Measurements from ENCODE around the gene ARHGEF1.

Gene ARHGEF1

GRCh38 chr19:41941410-41942202, 58.6 kb downstream of the ARHGEF1 start:
- H3K4me1 Mint-ChIP-seq, result peaks cover 7% of the 10 kb centered on the region
- TF ChIP-seq, protein P1, sequence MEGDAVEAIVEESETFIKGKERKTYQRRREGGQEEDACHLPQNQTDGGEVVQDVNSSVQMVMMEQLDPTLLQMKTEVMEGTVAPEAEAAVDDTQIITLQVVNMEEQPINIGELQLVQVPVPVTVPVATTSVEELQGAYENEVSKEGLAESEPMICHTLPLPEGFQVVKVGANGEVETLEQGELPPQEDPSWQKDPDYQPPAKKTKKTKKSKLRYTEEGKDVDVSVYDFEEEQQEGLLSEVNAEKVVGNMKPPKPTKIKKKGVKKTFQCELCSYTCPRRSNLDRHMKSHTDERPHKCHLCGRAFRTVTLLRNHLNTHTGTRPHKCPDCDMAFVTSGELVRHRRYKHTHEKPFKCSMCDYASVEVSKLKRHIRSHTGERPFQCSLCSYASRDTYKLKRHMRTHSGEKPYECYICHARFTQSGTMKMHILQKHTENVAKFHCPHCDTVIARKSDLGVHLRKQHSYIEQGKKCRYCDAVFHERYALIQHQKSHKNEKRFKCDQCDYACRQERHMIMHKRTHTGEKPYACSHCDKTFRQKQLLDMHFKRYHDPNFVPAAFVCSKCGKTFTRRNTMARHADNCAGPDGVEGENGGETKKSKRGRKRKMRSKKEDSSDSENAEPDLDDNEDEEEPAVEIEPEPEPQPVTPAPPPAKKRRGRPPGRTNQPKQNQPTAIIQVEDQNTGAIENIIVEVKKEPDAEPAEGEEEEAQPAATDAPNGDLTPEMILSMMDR (IDR thresholded peaks at IDR 0.05; ENCODE audit: unreplicated experiment in 3 of 3), result no peak
- H3K27ac Mint-ChIP-seq, result peak overlapping the region in 2 of 3 experiments; percentile 15 to 23
- H3K4me3 Mint-ChIP-seq, result peak overlapping the region; percentile 70 to 85 (median 70)
- H3K27me3 Mint-ChIP-seq (ENCODE audit: low read depth), result peaks cover 43% of the 10 kb centered on the region
- H3K36me3 Mint-ChIP-seq (ENCODE audit: low read depth), result no peaks in the 10 kb centered on the region
- H3K9me3 Mint-ChIP-seq, result peaks cover 3% of the 10 kb centered on the region

GRCh38 chr19:41944336-41944735, 61.4 kb downstream of the ARHGEF1 start:
- Mint-ChIP-seq H3K36me3 (ENCODE audit: low read depth) (no peaks in the 10 kb centered on the region), H3K4me3 (peak overlapping the region in 1 of 3 experiments; percentile 45), H3K27me3 (ENCODE audit: low read depth) (peaks cover 28% of the 10 kb centered on the region), H3K4me1 (no peaks in the 10 kb centered on the region), H3K9me3 (peaks cover 3% of the 10 kb centered on the region), H3K27ac (no peak overlapping the region)
- TF ChIP-seq, protein P1 (IDR thresholded peaks at IDR 0.05; ENCODE audit: unreplicated experiment in 3 of 3), result no peak

- Mint-ChIP-seq H3K4me3 (no peak overlapping the region), H3K27ac (no peak overlapping the region), H3K4me1 (no peaks in the 10 kb centered on the region), H3K27me3 (ENCODE audit: low read depth) (peaks cover 24% of the 10 kb centered on the region), H3K9me3 (peaks cover 3% of the 10 kb centered on the region), H3K36me3 (ENCODE audit: low read depth) (no peaks in the 10 kb centered on the region)
- TF ChIP-seq, protein P1 (IDR thresholded peaks at IDR 0.05; ENCODE audit: unreplicated experiment in 3 of 3), result no peak
Observed at GRCh38 chr19:41945135-41945766, 62.3 kb downstream of the ARHGEF1 start.

GRCh38 chr19:41947091-41947490, 64.1 kb downstream of the ARHGEF1 start:
- TF ChIP-seq, protein P1 (IDR thresholded peaks at IDR 0.05; ENCODE audit: unreplicated experiment in 3 of 3), result no peak
- H3K27me3 Mint-ChIP-seq (ENCODE audit: low read depth), result peaks cover 12% of the 10 kb centered on the region
- H3K4me1 Mint-ChIP-seq, result no peaks in the 10 kb centered on the region
- no peak overlapping the region for H3K27ac Mint-ChIP-seq
- H3K9me3 Mint-ChIP-seq, result peaks cover 3% of the 10 kb centered on the region
- no peak overlapping the region for H3K4me3 Mint-ChIP-seq
- no peaks in the 10 kb centered on the region for H3K36me3 Mint-ChIP-seq (ENCODE audit: low read depth)

DNA sequence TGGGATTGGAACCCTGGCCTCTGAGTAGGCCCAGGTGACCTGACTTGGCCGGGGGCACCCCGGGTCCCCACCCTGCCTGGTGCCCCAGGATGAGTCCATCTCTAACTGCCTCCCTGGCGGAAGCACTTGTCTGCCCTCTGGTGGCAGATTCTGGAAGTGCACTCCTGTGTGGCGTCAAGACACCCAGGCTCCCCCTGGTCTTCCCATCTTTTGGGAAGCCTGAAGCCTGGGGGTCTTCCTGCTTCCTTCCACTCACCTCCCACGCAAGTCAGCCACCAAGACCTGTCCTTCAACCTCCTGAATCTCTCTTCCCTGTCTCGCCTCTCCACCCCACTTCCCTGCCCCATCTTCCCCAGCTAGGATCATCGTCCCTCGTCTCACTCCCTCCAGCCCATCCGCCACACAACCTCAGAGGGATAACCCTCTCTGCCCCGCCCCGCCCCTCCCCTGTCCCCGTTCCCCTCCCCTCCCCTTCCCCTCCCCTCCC, 68.7 kb downstream of the ARHGEF1 start:
- H3K4me3 Mint-ChIP-seq, result no peak overlapping the region
- no peaks in the 10 kb centered on the region for H3K9me3 Mint-ChIP-seq
- no peak overlapping the region for H3K27ac Mint-ChIP-seq
- H3K4me1 Mint-ChIP-seq, result no peaks in the 10 kb centered on the region
- H3K36me3 Mint-ChIP-seq (ENCODE audit: low read depth), result no peaks in the 10 kb centered on the region
- TF ChIP-seq, protein P1 (IDR thresholded peaks at IDR 0.05; ENCODE audit: unreplicated experiment in 3 of 3), result peak; percentile 97 to 98 (median 98)
- no peaks in the 10 kb centered on the region for H3K27me3 Mint-ChIP-seq (ENCODE audit: low read depth)

Data from nephron (organoid).